GM19193 (cell line): ENCODE results near the gene SLC5A8.

Experiments used
- POLR2A ChIP-seq: IDR thresholded peaks from 4 replicates; pipeline ENCODE4 v1.6.1; 2011; ENCODE audit not compliant: insufficient read depth, insufficient read length; ENCODE audit errors: extremely low read depth

The SLC5A8 gene

GRCh38 chr12:101107032-101107763 lies 102.8 kb downstream of the SLC5A8 start:
- TF ChIP-seq POLR2A = no peak
